K562 (cell line): ENCODE data around the gene UBXN11. TPM values are rescaled to one million over a fixed set of nuclear protein-coding genes. Genes with fewer than 3 reads are reported as not detected.
A peak's percentile ranks its signal among the peaks of the same experiment; 100 is the strongest.

ENCODE experiments used
- CTBP1 ChIP-seq: fragments of 450-650 bp; IDR thresholded peaks from 2 replicates; pipeline ENCODE4 v1.6.1; 2016; ENCODE audit warnings: borderline replicate concordance
- E2F4 ChIP-seq: sonication (generic); formaldehyde crosslinking; IDR thresholded peaks from 2 replicates; pipeline ENCODE4 v1.8.0; 2022; ENCODE audit warnings: mild to moderate bottlenecking, low read depth, missing genetic modification reagents
- GMEB1 ChIP-seq: fragments of 250-450 bp; sonication (Bioruptor Pico); IDR thresholded peaks from 2 replicates; pipeline ENCODE4 v1.4.0; 2020; ENCODE audit warnings: mild to moderate bottlenecking
- HDAC2 ChIP-seq: fragments of 450-650 bp; IDR thresholded peaks from 2 replicates; pipeline ENCODE4 v1.6.1; 2016; ENCODE audit warnings: mild to moderate bottlenecking
- NCOA6 ChIP-seq: fragments of 450-650 bp; IDR thresholded peaks from 2 replicates; pipeline ENCODE4 v1.6.1; 2017; ENCODE audit warnings: mild to moderate bottlenecking
- RERE ChIP-seq: sonication (generic); formaldehyde crosslinking; IDR thresholded peaks from 2 replicates; pipeline ENCODE4 v1.8.0; 2023; ENCODE audit warnings: missing genetic modification reagents, mild to moderate bottlenecking, borderline replicate concordance
- THAP12 ChIP-seq: fragments of 250-450 bp; sonication (Bioruptor Pico); IDR thresholded peaks from 2 replicates; pipeline ENCODE4 v1.9.0; 2021; ENCODE audit warnings: mild to moderate bottlenecking, inconsistent platforms
- USF1 ChIP-seq: sonication (generic); formaldehyde crosslinking; IDR thresholded peaks from 2 replicates; pipeline ENCODE4 v1.9.0; 2022; ENCODE audit warnings: mild to moderate bottlenecking, missing genetic modification reagents
- ZNF124 ChIP-seq: sonication (generic); formaldehyde crosslinking; IDR thresholded peaks from 2 replicates; pipeline ENCODE4 v1.8.1; 2022; ENCODE audit warnings: missing genetic modification reagents
- ZNF146 ChIP-seq: IDR thresholded peaks from one replicate; pipeline ENCODE4 v1.6.1; 2018; ENCODE audit warnings: missing compliant biosample characterization; ENCODE audit not compliant: unreplicated experiment
- ZNF655 ChIP-seq: fragments of 250-450 bp; sonication (Bioruptor Pico); IDR thresholded peaks from 2 replicates; pipeline ENCODE4 v1.5.0; 2021
- ZSCAN32 ChIP-seq: fragments of 450-650 bp; formaldehyde crosslinking; IDR thresholded peaks from 2 replicates; pipeline ENCODE4 v1.4.0; 2020; ENCODE audit warnings: mild to moderate bottlenecking, moderate library complexity
- polyA plus RNA-seq, 8 experiments: library from polyadenylated mRNA; depleted of rRNA in 4 of 8; stranded (reverse) in 5 of 8; unstranded in 3 of 8; fragments of >200 nt; fragmentation: Nextera tagmentation in 2 of 8; fragmentation: Illumina TruSeq in 1 of 8; extraction: Ambion mirVana in 2 of 8; extraction: Trizol in 1 of 8; gene quantifications; 2 replicates each; pipeline versions ENCODE4 v1.2.1 to v1.2.3, GENCODE V29; 2011 to 2014; ENCODE audit warnings: inconsistent platforms in 1 of 8, missing spikeins in 1 of 8
- total RNA-seq, 7 experiments: library from RNA; depleted of rRNA in 6 of 7; stranded (reverse); fragments of >200 nt in 6 of 7; fragmentation: Illumina TruSeq in 2 of 7; extraction: Trizol in 2 of 7; gene quantifications; 2 replicates each; pipeline versions ENCODE4 v1.2.1 to v1.2.3, GENCODE V29; 2011 to 2021; ENCODE audit warnings: low replicate concordance in 1 of 7

Gene UBXN11
- total and polyA plus RNA-seq, 9 of the 15 experiments (the other 6 are each of a cell fraction or from before 2014, with no cell fraction given), result 0.48 to 34.3 (median 11.3) TPM

- no peak for TF ChIP-seq RERE (CRISPR knock-in tag)
- 0 out of 2 replicates have a peak, but pooled peaks have one; percentile 4 for TF ChIP-seq GMEB1 (CRISPR knock-in tag)
- TF ChIP-seq ZNF124 (CRISPR knock-in tag), result no peak
- no peak for TF ChIP-seq ZNF146
- TF ChIP-seq USF1, result peak; percentile 77
- TF ChIP-seq ZSCAN32 (CRISPR knock-in tag), result 0 out of 2 replicates have a peak, but pooled peaks have one; percentile 42
- no peak; the same call in 1 of the 2 replicates for TF ChIP-seq E2F4 (CRISPR knock-in tag)
- no peak for TF ChIP-seq NCOA6
- no peak for TF ChIP-seq THAP12 (CRISPR knock-in tag)
- peak; percentile 96 for TF ChIP-seq CTBP1
- no peak for TF ChIP-seq ZNF655 (CRISPR knock-in tag)
- peak; percentile 96 for TF ChIP-seq HDAC2
Measured at GRCh38 chr1:26284597-26285347, 21.7 kb downstream of the UBXN11 start (continued).
